Measurements from ENCODE around the gene KCNB1.

The KCNB1 gene

DNA sequence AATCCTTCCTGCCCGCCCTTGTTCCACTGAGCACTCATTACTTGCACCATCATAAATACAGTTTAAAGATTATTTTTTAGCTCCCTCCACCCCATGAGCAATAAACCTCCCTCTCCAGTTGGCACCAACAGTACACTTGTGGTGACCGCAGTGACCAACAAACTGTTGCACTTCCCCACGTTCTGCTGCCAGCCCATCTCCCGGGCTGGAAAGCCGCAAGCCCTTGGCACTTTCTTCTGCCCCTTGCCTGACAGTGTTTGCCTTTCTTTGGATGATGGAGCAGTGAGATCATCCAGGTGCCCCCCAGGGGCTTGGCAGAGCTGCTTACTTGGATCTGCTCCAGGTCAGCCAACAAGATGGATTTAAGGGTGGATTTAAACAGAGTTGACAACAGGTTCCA lies 21.6 kb downstream of the KCNB1 start:
- Histone ChIP-seq H3K4me2 (ENCODE audit: low read length) (no peak overlapping the region), H3K27me3 (ENCODE audit: control insufficient read depth, low read length) (peaks cover 20% of the 10 kb centered on the region)

DNA sequence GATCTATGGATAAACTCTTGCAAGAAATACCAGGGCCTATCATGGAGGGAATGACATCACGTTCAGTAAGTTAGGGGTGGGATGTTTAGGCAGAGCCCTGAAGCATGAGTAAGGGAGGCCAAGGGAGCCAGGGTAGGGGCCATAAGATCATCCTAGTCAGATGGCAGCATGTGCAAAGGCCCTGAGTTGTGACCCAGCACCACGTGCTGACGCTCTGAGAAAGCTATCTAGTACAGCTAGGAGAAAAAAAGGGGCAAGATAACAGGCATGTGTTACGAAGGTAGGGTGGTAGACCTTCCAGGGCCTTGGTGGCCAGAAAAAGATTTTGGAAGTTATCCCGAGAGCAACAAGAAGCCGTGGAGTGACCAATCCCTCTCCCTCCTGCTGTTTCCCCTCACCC lies 22.3 kb downstream of the KCNB1 start:
- Histone ChIP-seq H3K27me3 (ENCODE audit: control insufficient read depth, low read length) (peaks cover 20% of the 10 kb centered on the region), H3K4me3 (ENCODE audit: low read length) (no peak overlapping the region), H4K20me1 (ENCODE audit: control insufficient read depth, insufficient read depth, low read depth, low read length) (no peaks in the 10 kb centered on the region), H3K9me2 (replicated peaks; ENCODE audit: control insufficient read depth, low read length) (no peaks in the 10 kb centered on the region), H3F3A (ENCODE audit: control insufficient read depth, insufficient read depth) (no peaks in the 10 kb centered on the region), H3K4me2 (ENCODE audit: low read length) (no peak overlapping the region), H3K79me2 (ENCODE audit: control insufficient read depth, low read length) (no peaks in the 10 kb centered on the region), H3K9me3 (ENCODE audit: control insufficient read depth, insufficient read depth, low read length) (no peaks in the 10 kb centered on the region), H3K4me1 (ENCODE audit: control insufficient read depth, low read length) (no peaks in the 10 kb centered on the region), H3K27ac (ENCODE audit: low read depth, low read length) (no peak overlapping the region), H3K36me3 (ENCODE audit: control insufficient read depth, low read length) (no peaks in the 10 kb centered on the region)
- TF ChIP-seq, protein P1, sequence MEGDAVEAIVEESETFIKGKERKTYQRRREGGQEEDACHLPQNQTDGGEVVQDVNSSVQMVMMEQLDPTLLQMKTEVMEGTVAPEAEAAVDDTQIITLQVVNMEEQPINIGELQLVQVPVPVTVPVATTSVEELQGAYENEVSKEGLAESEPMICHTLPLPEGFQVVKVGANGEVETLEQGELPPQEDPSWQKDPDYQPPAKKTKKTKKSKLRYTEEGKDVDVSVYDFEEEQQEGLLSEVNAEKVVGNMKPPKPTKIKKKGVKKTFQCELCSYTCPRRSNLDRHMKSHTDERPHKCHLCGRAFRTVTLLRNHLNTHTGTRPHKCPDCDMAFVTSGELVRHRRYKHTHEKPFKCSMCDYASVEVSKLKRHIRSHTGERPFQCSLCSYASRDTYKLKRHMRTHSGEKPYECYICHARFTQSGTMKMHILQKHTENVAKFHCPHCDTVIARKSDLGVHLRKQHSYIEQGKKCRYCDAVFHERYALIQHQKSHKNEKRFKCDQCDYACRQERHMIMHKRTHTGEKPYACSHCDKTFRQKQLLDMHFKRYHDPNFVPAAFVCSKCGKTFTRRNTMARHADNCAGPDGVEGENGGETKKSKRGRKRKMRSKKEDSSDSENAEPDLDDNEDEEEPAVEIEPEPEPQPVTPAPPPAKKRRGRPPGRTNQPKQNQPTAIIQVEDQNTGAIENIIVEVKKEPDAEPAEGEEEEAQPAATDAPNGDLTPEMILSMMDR (IDR thresholded peaks at IDR 0.05; ENCODE audit: low read depth, low read length, poor library complexity, severe bottlenecking), result no peak
- no peak for TF ChIP-seq EZH2phosphoT487 (IDR thresholded peaks at IDR 0.05; ENCODE audit: borderline replicate concordance, low read length)

More for the DNA sequence above, 21.6 kb downstream of the KCNB1 start:
- TF ChIP-seq, protein P1 (IDR thresholded peaks at IDR 0.05; ENCODE audit: low read depth, low read length, poor library complexity, severe bottlenecking), result no peak
- no peak for TF ChIP-seq EZH2phosphoT487 (IDR thresholded peaks at IDR 0.05; ENCODE audit: borderline replicate concordance, low read length)
- no peaks in the 10 kb centered on the region for H3F3A ChIP-seq (ENCODE audit: control insufficient read depth, insufficient read depth)
- no peaks in the 10 kb centered on the region for H3K9me3 ChIP-seq (ENCODE audit: control insufficient read depth, insufficient read depth, low read length)
- H3K27ac ChIP-seq (ENCODE audit: low read depth, low read length), result no peak overlapping the region
- H3K4me1 ChIP-seq (ENCODE audit: control insufficient read depth, low read length), result no peaks in the 10 kb centered on the region
- no peaks in the 10 kb centered on the region for H3K79me2 ChIP-seq (ENCODE audit: control insufficient read depth, low read length)
- H3K9me2 ChIP-seq (replicated peaks; ENCODE audit: control insufficient read depth, low read length), result no peaks in the 10 kb centered on the region
- no peaks in the 10 kb centered on the region for H3K36me3 ChIP-seq (ENCODE audit: control insufficient read depth, low read length)
- H4K20me1 ChIP-seq (ENCODE audit: control insufficient read depth, insufficient read depth, low read depth, low read length), result no peaks in the 10 kb centered on the region
- no peak overlapping the region for H3K4me3 ChIP-seq (ENCODE audit: low read length)

DNA sequence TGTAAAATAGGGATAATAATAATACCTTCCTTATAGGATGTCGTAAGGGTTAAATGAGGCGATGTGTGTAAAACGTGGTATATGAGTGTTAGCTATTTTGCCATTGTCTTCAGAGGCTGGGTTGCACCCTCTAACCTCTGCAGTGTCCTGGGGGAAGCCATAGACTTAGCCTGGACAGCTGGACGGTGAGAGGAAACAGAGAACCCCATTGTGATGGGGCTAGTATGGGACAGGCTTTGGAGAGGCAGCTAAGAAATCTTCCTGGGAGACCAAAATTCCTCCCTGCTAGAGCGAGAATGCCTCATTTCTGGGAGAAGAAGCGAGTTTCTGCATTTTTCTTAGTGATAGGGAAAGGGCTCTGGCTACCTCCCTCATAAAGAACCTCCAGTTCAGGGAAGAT lies 22.8 kb downstream of the KCNB1 start:
- H3K36me3 ChIP-seq (ENCODE audit: control insufficient read depth, low read length), result no peaks in the 10 kb centered on the region
- H3K27ac ChIP-seq (ENCODE audit: low read depth, low read length), result no peak overlapping the region
- H4K20me1 ChIP-seq (ENCODE audit: control insufficient read depth, insufficient read depth, low read depth, low read length), result no peaks in the 10 kb centered on the region
- H3K4me3 ChIP-seq (ENCODE audit: low read length), result no peak overlapping the region
- peaks cover 20% of the 10 kb centered on the region for H3K27me3 ChIP-seq (ENCODE audit: control insufficient read depth, low read length)
- no peak overlapping the region for H3K4me2 ChIP-seq (ENCODE audit: low read length)
- no peaks in the 10 kb centered on the region for H3K9me2 ChIP-seq (replicated peaks; ENCODE audit: control insufficient read depth, low read length)
- H3K9me3 ChIP-seq (ENCODE audit: control insufficient read depth, insufficient read depth, low read length), result no peaks in the 10 kb centered on the region
- no peaks in the 10 kb centered on the region for H3K79me2 ChIP-seq (ENCODE audit: control insufficient read depth, low read length)
- TF ChIP-seq, protein P1 (IDR thresholded peaks at IDR 0.05; ENCODE audit: low read depth, low read length, poor library complexity, severe bottlenecking), result no peak
- TF ChIP-seq EZH2phosphoT487 (IDR thresholded peaks at IDR 0.05; ENCODE audit: borderline replicate concordance, low read length), result no peak
- no peaks in the 10 kb centered on the region for H3F3A ChIP-seq (ENCODE audit: control insufficient read depth, insufficient read depth)
- no peaks in the 10 kb centered on the region for H3K4me1 ChIP-seq (ENCODE audit: control insufficient read depth, low read length)

DNA sequence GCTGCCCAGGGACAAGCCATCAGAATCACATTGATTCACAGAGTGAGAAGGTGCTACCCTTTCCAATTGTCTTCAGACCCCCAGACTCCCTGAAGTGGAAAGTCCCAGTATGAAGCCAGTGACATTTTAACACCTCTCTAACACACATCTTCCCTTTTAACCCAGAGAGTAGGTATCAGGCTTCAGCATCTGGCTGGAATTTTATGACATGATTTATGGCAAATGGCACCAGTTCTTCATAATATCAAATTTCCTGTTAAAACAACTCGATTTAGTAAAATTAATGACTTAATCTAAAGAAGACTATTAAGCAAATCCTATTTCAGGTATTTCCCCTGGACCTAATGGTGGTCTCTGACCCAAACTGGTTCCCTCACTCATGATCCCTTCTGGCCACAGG lies 25.0 kb downstream of the KCNB1 start:
- Histone ChIP-seq H3K27me3 (ENCODE audit: control insufficient read depth, low read length) (peaks cover 20% of the 10 kb centered on the region), H3K4me2 (ENCODE audit: low read length) (no peak overlapping the region), H4K20me1 (ENCODE audit: control insufficient read depth, insufficient read depth, low read depth, low read length) (no peaks in the 10 kb centered on the region), H3K9me3 (ENCODE audit: control insufficient read depth, insufficient read depth, low read length) (no peaks in the 10 kb centered on the region), H3K4me1 (ENCODE audit: control insufficient read depth, low read length) (no peaks in the 10 kb centered on the region), H3K79me2 (ENCODE audit: control insufficient read depth, low read length) (no peaks in the 10 kb centered on the region), H3K9me2 (replicated peaks; ENCODE audit: control insufficient read depth, low read length) (no peaks in the 10 kb centered on the region), H3K27ac (ENCODE audit: low read depth, low read length) (no peak overlapping the region), H3K4me3 (ENCODE audit: low read length) (no peak overlapping the region), H3F3A (ENCODE audit: control insufficient read depth, insufficient read depth) (no peaks in the 10 kb centered on the region), H3K36me3 (ENCODE audit: control insufficient read depth, low read length) (no peaks in the 10 kb centered on the region)
- no peak for TF ChIP-seq EZH2phosphoT487 (IDR thresholded peaks at IDR 0.05; ENCODE audit: borderline replicate concordance, low read length)
- TF ChIP-seq, protein P1 (IDR thresholded peaks at IDR 0.05; ENCODE audit: low read depth, low read length, poor library complexity, severe bottlenecking), result no peak

Measured in DOHH2 (cell line).